IPS-15b (cell line): Measurements from ENCODE around the gene SMIM24.

ENCODE experiments used
- H3K27me3 ChIP-seq: one replicate; pipeline ENCODE4 v1.6.1; 2013; ENCODE audit warnings: low read length; ENCODE audit not compliant: control insufficient read depth, insufficient read depth
- H3K36me3 ChIP-seq: one replicate; pipeline ENCODE4 v1.6.1; 2013; ENCODE audit warnings: low read length; ENCODE audit not compliant: control insufficient read depth, insufficient read depth
- H3K4me1 ChIP-seq: one replicate; pipeline ENCODE4 v1.6.1; 2013; ENCODE audit warnings: mild to moderate bottlenecking, low read length; ENCODE audit not compliant: control insufficient read depth, insufficient read depth
- H3K4me3 ChIP-seq: one replicate; pipeline ENCODE4 v1.5.1; 2013; ENCODE audit warnings: low read depth, low read length
- H3K9ac ChIP-seq: one replicate; pipeline ENCODE4 v1.6.1; 2013; ENCODE audit warnings: low read depth, mild to moderate bottlenecking, low read length
- H3K9me3 ChIP-seq: one replicate; pipeline ENCODE4 v1.6.1; 2013; ENCODE audit warnings: mild to moderate bottlenecking, low read length; ENCODE audit not compliant: control insufficient read depth, insufficient read depth

SMIM24 gene

GRCh38 chr19:3477951-3478350 lies 2.4 kb downstream of the SMIM24 start:
- no peaks in the 10 kb centered on the region for H3K36me3 ChIP-seq
- H3K4me3 ChIP-seq: peak overlapping the region; percentile 62
- no peak overlapping the region for H3K9ac ChIP-seq
- peaks cover 2% of the 10 kb centered on the region for H3K4me1 ChIP-seq
- peaks cover 8% of the 10 kb centered on the region for H3K27me3 ChIP-seq
- no peaks in the 10 kb centered on the region for H3K9me3 ChIP-seq

GRCh38 chr19:3477506-3477905 lies 2.8 kb downstream of the SMIM24 start:
- Histone ChIP-seq H3K36me3 (no peaks in the 10 kb centered on the region), H3K27me3 (peaks cover 8% of the 10 kb centered on the region), H3K4me1 (peaks cover 2% of the 10 kb centered on the region), H3K9ac (no peak overlapping the region), H3K4me3 (no peak overlapping the region), H3K9me3 (no peaks in the 10 kb centered on the region)

GRCh38 chr19:3476830-3477229 lies 3.5 kb downstream of the SMIM24 start:
- Histone ChIP-seq H3K4me1 (peaks cover 2% of the 10 kb centered on the region), H3K36me3 (no peaks in the 10 kb centered on the region), H3K27me3 (peaks cover 8% of the 10 kb centered on the region), H3K4me3 (no peak overlapping the region), H3K9ac (no peak overlapping the region), H3K9me3 (no peaks in the 10 kb centered on the region)

GRCh38 chr19:3475449-3475848 lies 4.9 kb downstream of the SMIM24 start:
- Histone ChIP-seq H3K4me3 (no peak overlapping the region), H3K36me3 (no peaks in the 10 kb centered on the region), H3K9ac (no peak overlapping the region), H3K4me1 (no peaks in the 10 kb centered on the region), H3K27me3 (peaks cover 11% of the 10 kb centered on the region), H3K9me3 (no peaks in the 10 kb centered on the region)

- H3K9ac ChIP-seq: no peak overlapping the region
- no peaks in the 10 kb centered on the region for H3K36me3 ChIP-seq
- H3K27me3 ChIP-seq: peaks cover 19% of the 10 kb centered on the region
- H3K4me3 ChIP-seq: no peak overlapping the region
- no peaks in the 10 kb centered on the region for H3K9me3 ChIP-seq
- H3K4me1 ChIP-seq: no peaks in the 10 kb centered on the region
Observed at GRCh38 chr19:3474614-3475013, 5.7 kb downstream of the SMIM24 start.

- Histone ChIP-seq H3K27me3 (peaks cover 25% of the 10 kb centered on the region), H3K9ac (no peak overlapping the region), H3K4me3 (no peak overlapping the region), H3K36me3 (no peaks in the 10 kb centered on the region), H3K4me1 (no peaks in the 10 kb centered on the region), H3K9me3 (no peaks in the 10 kb centered on the region)
Observed at GRCh38 chr19:3474010-3474409, 6.3 kb downstream of the SMIM24 start.

GRCh38 chr19:3471954-3472655 lies 8.2 kb downstream of the SMIM24 start:
- Histone ChIP-seq H3K4me3 (no peak overlapping the region), H3K36me3 (no peaks in the 10 kb centered on the region), H3K9ac (no peak overlapping the region), H3K9me3 (no peaks in the 10 kb centered on the region), H3K4me1 (no peaks in the 10 kb centered on the region), H3K27me3 (peaks cover 19% of the 10 kb centered on the region)

- Histone ChIP-seq H3K4me3 (no peak overlapping the region), H3K9me3 (no peaks in the 10 kb centered on the region), H3K27me3 (peaks cover 28% of the 10 kb centered on the region), H3K36me3 (no peaks in the 10 kb centered on the region), H3K9ac (no peak overlapping the region), H3K4me1 (no peaks in the 10 kb centered on the region)
Observed at GRCh38 chr19:3470500-3471128, 9.7 kb downstream of the SMIM24 start.

- H3K36me3 ChIP-seq: no peaks in the 10 kb centered on the region
- H3K9me3 ChIP-seq: no peaks in the 10 kb centered on the region
Observed at GRCh38 chr19:3469638-3470499, 10.5 kb downstream of the SMIM24 start.

GRCh38 chr19:3468211-3468610 lies 12.1 kb downstream of the SMIM24 start:
- Histone ChIP-seq H3K27me3 (peaks cover 34% of the 10 kb centered on the region), H3K4me1 (no peaks in the 10 kb centered on the region), H3K4me3 (no peak overlapping the region), H3K36me3 (no peaks in the 10 kb centered on the region), H3K9ac (no peak overlapping the region), H3K9me3 (no peaks in the 10 kb centered on the region)

More at GRCh38 chr19:3469638-3470499, 10.5 kb downstream of the SMIM24 start:
- H3K4me1 ChIP-seq: no peaks in the 10 kb centered on the region
- peaks cover 28% of the 10 kb centered on the region for H3K27me3 ChIP-seq
- no peak overlapping the region for H3K4me3 ChIP-seq
- H3K9ac ChIP-seq: no peak overlapping the region

GRCh38 chr19:3467437-3468198 lies 12.7 kb downstream of the SMIM24 start:
- H3K27me3 ChIP-seq: peaks cover 40% of the 10 kb centered on the region
- no peak overlapping the region for H3K4me3 ChIP-seq
- H3K9me3 ChIP-seq: no peaks in the 10 kb centered on the region

More at GRCh38 chr19:3467437-3468198, 12.7 kb downstream of the SMIM24 start:
- Histone ChIP-seq H3K36me3 (no peaks in the 10 kb centered on the region), H3K9ac (no peak overlapping the region), H3K4me1 (no peaks in the 10 kb centered on the region)
